Naive thymus-derived CD8-positive, alpha-beta T cell (primary cell): ENCODE results near the gene AMIGO3. TPM values are rescaled to one million over a fixed set of nuclear protein-coding genes. Genes with fewer than 3 reads are reported as not detected.
A peak's percentile ranks its signal among the peaks of the same experiment; 100 is the strongest.
"Not testable (repeated sequence)": the region's sequence is repeated elsewhere in the genome, so short reads cannot be mapped to it uniquely, and the experiment has no call there.

Experiments used
- ATAC-seq, 2 donors: fragments of 150-1000 bp; cut with Tn5 transposase in 1 of 2; sonication (Bioruptor Pico), chemical (Tn5 transposase) in 1 of 2; 1 replicate in 1 of 2; 2 replicates in 1 of 2; pipeline ENCODE4 v1.10.0; 2021; ENCODE audit warnings: mild to moderate bottlenecking in 2 of 2, moderate library complexity in 2 of 2
- POLR2A ChIA-PET: fragments of 350-600 bp; sonication (Branson Sonifier 250); formaldehyde crosslinking; loops from one replicate; lab custom pipeline; 2021; ENCODE audit warnings: antibody characterized with exemption; lab: Charles Lee
- DNase-seq, 10 donors: peaks; one replicate each; pipeline versions ENCODE4 v3.0.0 to v3.0.0-alpha.2; 2020 to 2022
- H3K27ac Mint-ChIP-seq, 10 donors: one replicate each; pipeline ENCODE4 v1.8.0; 2020 to 2022; ENCODE audit warnings: mild to moderate bottlenecking in 10 of 10, mixed read lengths in 10 of 10, moderate library complexity in 4 of 10, inconsistent platforms in 1 of 10
- H3K27me3 Mint-ChIP-seq, 5 donors: one replicate each; pipeline ENCODE4 v1.8.0; 2021 to 2022; ENCODE audit warnings: mixed read lengths in 5 of 5
- H3K36me3 Mint-ChIP-seq, 3 donors: one replicate each; pipeline ENCODE4 v1.8.0; 2020 to 2022; ENCODE audit warnings: mixed read lengths in 3 of 3, mild to moderate bottlenecking in 2 of 3, inconsistent platforms in 1 of 3
- H3K4me1 Mint-ChIP-seq, 4 donors: one replicate each; pipeline ENCODE4 v1.8.0; 2021 to 2022; ENCODE audit warnings: mixed read lengths in 4 of 4
- H3K4me3 Mint-ChIP-seq, 10 donors: one replicate each; pipeline ENCODE4 v1.8.0; 2020 to 2022; ENCODE audit warnings: mild to moderate bottlenecking in 10 of 10, mixed read lengths in 10 of 10, moderate library complexity in 6 of 10, inconsistent platforms in 1 of 10
- H3K9me3 Mint-ChIP-seq, 9 donors: one replicate each; pipeline ENCODE4 v1.8.0; 2020 to 2022; ENCODE audit warnings: mixed read lengths in 9 of 9, mild to moderate bottlenecking in 3 of 9, inconsistent platforms in 1 of 9, moderate library complexity in 1 of 9
- polyA plus RNA-seq, 3 donors: library from polyadenylated mRNA; unstranded; fragments of 300-500 nt; fragmentation: Illumina TruSeq; gene quantifications; one replicate each; pipeline ENCODE4 v1.2.3, GENCODE V29; 2021
- total RNA-seq, 8 experiments: library from RNA in 2 of 8; stranded (reverse) in 2 of 8; gene quantifications; one replicate each; pipeline ENCODE4 v1.2.3 and lab custom pipeline; 2021 to 2026

AMIGO3 gene, protein sequence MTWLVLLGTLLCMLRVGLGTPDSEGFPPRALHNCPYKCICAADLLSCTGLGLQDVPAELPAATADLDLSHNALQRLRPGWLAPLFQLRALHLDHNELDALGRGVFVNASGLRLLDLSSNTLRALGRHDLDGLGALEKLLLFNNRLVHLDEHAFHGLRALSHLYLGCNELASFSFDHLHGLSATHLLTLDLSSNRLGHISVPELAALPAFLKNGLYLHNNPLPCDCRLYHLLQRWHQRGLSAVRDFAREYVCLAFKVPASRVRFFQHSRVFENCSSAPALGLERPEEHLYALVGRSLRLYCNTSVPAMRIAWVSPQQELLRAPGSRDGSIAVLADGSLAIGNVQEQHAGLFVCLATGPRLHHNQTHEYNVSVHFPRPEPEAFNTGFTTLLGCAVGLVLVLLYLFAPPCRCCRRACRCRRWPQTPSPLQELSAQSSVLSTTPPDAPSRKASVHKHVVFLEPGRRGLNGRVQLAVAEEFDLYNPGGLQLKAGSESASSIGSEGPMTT
- total RNA-seq (1 to 10 TPM; 1.0 to 1.1 TPM), polyA plus RNA-seq (1 to 10 TPM; 1.2 to 1.5 (median 1.2) TPM), total RNA-seq (lab: John Stamatoyannopoulos, UW) (0 to 0.09 (median 0) reads per million in 6 experiments)

- H3K27ac Mint-ChIP-seq: peak within 1 kb of the TSS; percentile 84 to 97 (median 94)
- POLR2A ChIA-PET: interaction anchor here (0.7 to 1.7 kb wide), 14 partner anchors 13 to 574 kb away, joined by 3 to 9 read pairs (median 4); partner anchors contain the start of genes INKA1, IP6K1, RBM6 and UBA7
- peak; percentile 77 to 82 for ATAC-seq
- no peaks in the 10 kb centered on the region for H3K27me3 Mint-ChIP-seq
- peaks cover 22 to 48% (median 43%) of the 10 kb centered on the region in 4 donors for H3K4me1 Mint-ChIP-seq
- H3K36me3 Mint-ChIP-seq: no peaks in the 10 kb centered on the region
- peak; percentile 83 to 95 (median 88) for DNase-seq
- H3K9me3 Mint-ChIP-seq: no peaks in the 10 kb centered on the region
- peak within 1 kb of the TSS; percentile 89 to 95 (median 92) for H3K4me3 Mint-ChIP-seq
These were observed at the start of gene AMIGO3 for GRCh38 chr3:49719214-49719884. TSS of gene AMIGO3 (minus strand) at chr3:49719684. CDS start at chr3:49719465, 219 bp downstream.

DNA sequence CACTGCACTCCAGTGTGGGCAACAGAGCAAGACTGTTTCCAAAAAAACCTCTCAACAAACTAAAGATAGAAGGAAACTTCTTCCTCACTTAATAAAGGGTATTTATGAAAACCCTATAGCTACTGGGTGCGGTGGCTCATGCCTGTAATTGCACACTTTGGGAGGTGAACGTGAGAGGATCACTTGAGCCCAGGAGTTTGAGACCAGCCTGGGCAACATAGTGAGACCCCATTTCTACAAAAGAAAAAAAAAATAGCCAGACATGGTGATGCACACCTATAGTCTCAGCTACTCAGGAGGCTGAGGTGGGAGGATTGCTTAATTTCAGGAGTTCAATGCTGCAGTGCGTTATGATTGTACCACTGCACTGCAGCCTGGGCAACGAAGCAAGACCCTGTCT, 44.5 kb upstream of the AMIGO3 start:
- POLR2A ChIA-PET: no interaction called here
- Mint-ChIP-seq H3K36me3 (peaks cover 0 to 55% (median 0%) of the 10 kb centered on the region in 3 donors), H3K9me3 (no peaks in the 10 kb centered on the region), H3K4me1 (peaks cover 8 to 36% (median 23%) of the 10 kb centered on the region in 4 donors), H3K27ac (no peak overlapping the region), H3K27me3 (no peaks in the 10 kb centered on the region), H3K4me3 (no peak overlapping the region)
- ATAC-seq: no peak
- no peak for DNase-seq

DNA sequence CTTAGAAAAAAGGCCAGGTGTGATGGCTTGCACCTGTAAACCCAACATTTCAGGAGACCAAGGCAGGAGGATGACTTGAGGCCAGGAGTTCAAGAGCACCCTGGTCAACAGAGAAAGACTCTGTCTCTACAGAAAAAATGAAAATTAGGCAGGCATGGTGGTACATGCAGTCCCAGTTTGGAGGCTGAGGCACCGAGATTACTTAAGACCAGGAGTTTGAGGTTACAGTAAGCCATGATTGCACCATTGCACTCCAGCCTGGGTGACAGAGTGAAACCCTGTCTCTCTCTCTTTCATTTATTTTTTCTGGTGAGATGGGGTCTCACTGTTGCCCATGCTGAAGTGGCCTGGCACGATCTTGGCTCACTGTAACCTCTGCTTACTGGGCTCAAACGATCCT, 42.2 kb upstream of the AMIGO3 start:
- no peaks in the 10 kb centered on the region for H3K9me3 Mint-ChIP-seq
- no peak for DNase-seq

DNA sequence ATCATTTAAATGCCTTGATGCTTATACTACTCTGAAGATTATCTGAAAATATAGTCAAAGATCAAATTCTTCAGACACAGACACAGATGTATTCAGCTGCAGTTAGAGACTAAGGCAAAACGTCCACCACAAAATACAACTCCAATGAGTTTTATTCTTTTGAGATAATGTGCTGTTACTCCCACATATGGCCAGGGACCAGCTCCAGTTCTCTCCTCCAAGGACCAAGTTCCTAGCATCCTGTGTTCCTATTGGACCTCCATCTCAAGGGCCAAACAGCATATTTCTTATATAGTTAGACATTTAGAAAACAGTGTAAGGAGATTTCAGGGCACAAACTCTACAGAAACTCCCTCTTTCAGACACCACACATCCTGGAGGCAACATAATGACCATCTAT, 39.7 kb upstream of the AMIGO3 start:
- POLR2A ChIA-PET: no interaction called here
- peaks cover 0 to 40% (median 0%) of the 10 kb centered on the region in 3 donors for H3K36me3 Mint-ChIP-seq
- peak overlapping the region in 4 of 10 donors; percentile 1 to 79 (median 25) for H3K27ac Mint-ChIP-seq
- no peaks in the 10 kb centered on the region for H3K27me3 Mint-ChIP-seq
- no peak overlapping the region for H3K4me3 Mint-ChIP-seq
- peaks cover 24 to 49% (median 42%) of the 10 kb centered on the region in 4 donors for H3K4me1 Mint-ChIP-seq
- no peak for DNase-seq
- ATAC-seq: no peak
- H3K9me3 Mint-ChIP-seq: no peaks in the 10 kb centered on the region

More for the DNA sequence above, 42.2 kb upstream of the AMIGO3 start:
- no peaks in the 10 kb centered on the region for H3K27me3 Mint-ChIP-seq
- no peak overlapping the region for H3K27ac Mint-ChIP-seq
- peaks cover 0 to 52% (median 0%) of the 10 kb centered on the region in 3 donors for H3K36me3 Mint-ChIP-seq
- peaks cover 17 to 40% (median 32%) of the 10 kb centered on the region in 4 donors for H3K4me1 Mint-ChIP-seq
- H3K4me3 Mint-ChIP-seq: no peak overlapping the region
- no peak for ATAC-seq
- POLR2A ChIA-PET: no interaction called here

GRCh38 chr3:49757197-49757596, 37.7 kb upstream of the AMIGO3 start:
- DNase-seq (no peak), ATAC-seq (no peak)
- Mint-ChIP-seq H3K27ac (no peak overlapping the region), H3K27me3 (no peaks in the 10 kb centered on the region), H3K36me3 (peaks cover 0 to 43% (median 0%) of the 10 kb centered on the region in 3 donors), H3K9me3 (no peaks in the 10 kb centered on the region), H3K4me1 (peaks cover 32 to 58% (median 53%) of the 10 kb centered on the region in 4 donors), H3K4me3 (no peak overlapping the region)
- POLR2A ChIA-PET: no interaction called here

DNA sequence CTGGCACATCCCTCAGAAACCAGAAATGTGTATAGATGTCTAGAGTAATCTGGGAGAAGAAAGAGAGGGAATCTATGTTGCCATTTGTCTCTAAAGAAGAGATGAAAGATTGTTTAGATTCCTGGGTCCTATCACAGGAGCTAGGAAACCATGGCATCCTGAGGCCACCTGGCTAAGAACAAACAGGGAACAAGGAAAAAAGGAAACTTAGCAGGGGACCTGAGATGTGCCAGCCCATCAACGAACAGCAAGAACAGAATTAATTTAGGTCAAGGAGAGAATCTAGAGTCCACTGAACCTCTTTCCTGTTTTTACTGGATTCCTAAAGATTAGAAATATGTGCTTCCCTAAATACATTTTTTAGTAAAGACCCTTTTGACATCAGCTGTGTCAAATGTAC, 36.6 kb upstream of the AMIGO3 start:
- peaks cover 0 to 45% (median 4%) of the 10 kb centered on the region in 3 donors for H3K36me3 Mint-ChIP-seq
- H3K4me3 Mint-ChIP-seq: no peak overlapping the region
- peaks cover 32 to 55% (median 51%) of the 10 kb centered on the region in 4 donors for H3K4me1 Mint-ChIP-seq
- POLR2A ChIA-PET: interaction anchor here (0.6 kb wide), 1 partner anchor 1617 kb away, joined by 3 read pairs; no protein-coding TSS in a partner anchor
- H3K27ac Mint-ChIP-seq: peak overlapping the region in 1 of 10 donors; percentile 6
- ATAC-seq (no peak), DNase-seq (no peak)
- H3K9me3 Mint-ChIP-seq: no peaks in the 10 kb centered on the region
- H3K27me3 Mint-ChIP-seq: no peaks in the 10 kb centered on the region

DNA sequence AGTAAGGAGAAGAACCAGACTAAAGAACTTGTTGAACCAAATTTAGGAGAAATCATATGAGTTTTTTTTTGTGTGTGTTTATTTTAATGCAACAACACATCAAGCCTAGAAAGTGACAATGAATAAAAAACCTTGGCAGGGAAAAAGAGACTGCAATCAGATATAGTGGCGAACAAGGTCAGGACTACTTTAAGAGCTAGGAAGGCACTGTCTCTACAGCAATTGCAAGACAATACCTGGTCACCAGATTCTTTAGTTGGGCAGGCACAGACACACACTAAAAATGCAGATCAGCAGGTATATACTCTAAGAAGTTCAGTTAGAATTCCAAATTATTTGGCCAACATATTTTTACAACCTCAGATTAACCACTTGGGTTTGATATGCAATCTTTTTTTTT, 35.1 kb upstream of the AMIGO3 start:
- DNase-seq (no peak), ATAC-seq (no peak)
- Mint-ChIP-seq H3K27ac (peak overlapping the region in 1 of 10 donors; percentile 27), H3K36me3 (peaks cover 0 to 40% (median 4%) of the 10 kb centered on the region in 3 donors), H3K9me3 (no peaks in the 10 kb centered on the region), H3K4me3 (no peak overlapping the region), H3K27me3 (no peaks in the 10 kb centered on the region), H3K4me1 (peaks cover 31 to 49% (median 47%) of the 10 kb centered on the region in 4 donors)
- POLR2A ChIA-PET: no interaction called here

- peaks cover 0 to 50% (median 4%) of the 10 kb centered on the region in 3 donors for H3K36me3 Mint-ChIP-seq
- H3K9me3 Mint-ChIP-seq: no peaks in the 10 kb centered on the region
- H3K4me3 Mint-ChIP-seq: no peak overlapping the region
- H3K27me3 Mint-ChIP-seq: no peaks in the 10 kb centered on the region
- DNase-seq (no peak), ATAC-seq (no peak)
- POLR2A ChIA-PET: no interaction called here
- H3K4me1 Mint-ChIP-seq: peaks cover 20 to 38% (median 33%) of the 10 kb centered on the region in 4 donors
- no peak overlapping the region for H3K27ac Mint-ChIP-seq
These were observed 32.0 kb upstream of the AMIGO3 start for GRCh38 chr3:49751501-49751900.

GRCh38 chr3:49750056-49750455, 30.6 kb upstream of the AMIGO3 start:
- POLR2A ChIA-PET: no interaction called here

DNA sequence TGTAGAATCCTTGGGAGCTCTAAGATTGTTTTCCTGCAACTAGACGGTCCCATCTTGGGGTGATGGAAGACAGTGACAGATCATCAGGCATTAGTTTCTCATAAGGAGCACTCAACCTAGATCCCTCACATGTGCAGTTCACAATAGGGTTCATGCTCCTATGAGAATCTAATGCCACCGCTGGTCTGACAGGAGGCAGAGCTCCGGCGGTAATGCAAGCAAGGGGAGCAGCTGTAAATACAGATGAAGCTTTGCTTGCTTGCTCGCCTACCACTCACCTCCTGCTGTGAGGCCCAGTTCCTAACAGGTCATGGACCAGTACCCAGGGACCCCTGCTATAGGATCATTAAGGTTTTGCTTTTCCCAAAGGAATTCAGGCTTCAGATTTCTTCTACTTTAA, 29.4 kb upstream of the AMIGO3 start:
- POLR2A ChIA-PET, ATAC-seq, H3K27me3 Mint-ChIP-seq, H3K4me3 Mint-ChIP-seq, H3K9me3 Mint-ChIP-seq, DNase-seq: not testable (repeated sequence)
- H3K27ac Mint-ChIP-seq: peak overlapping the region in 1 of 10 donors; percentile 25
- peaks cover 12 to 30% (median 20%) of the 10 kb centered on the region in 4 donors for H3K4me1 Mint-ChIP-seq
- peaks cover 0 to 62% (median 8%) of the 10 kb centered on the region in 3 donors for H3K36me3 Mint-ChIP-seq

More at GRCh38 chr3:49750056-49750455, 30.6 kb upstream of the AMIGO3 start:
- ATAC-seq (no peak), DNase-seq (no peak)
- Mint-ChIP-seq H3K36me3 (peaks cover 0 to 57% (median 8%) of the 10 kb centered on the region in 3 donors), H3K9me3 (no peaks in the 10 kb centered on the region), H3K4me1 (peaks cover 14 to 30% (median 25%) of the 10 kb centered on the region in 4 donors), H3K27me3 (no peaks in the 10 kb centered on the region), H3K4me3 (no peak overlapping the region), H3K27ac (peak overlapping the region in 3 of 10 donors; percentile 29 to 65 (median 61))

- H3K4me1 Mint-ChIP-seq: peaks cover 7 to 20% (median 14%) of the 10 kb centered on the region in 4 donors
- ATAC-seq: no peak
- H3K27ac Mint-ChIP-seq: peak overlapping the region in 2 of 10 donors; percentile 53 to 71
- peaks cover 0 to 59% (median 8%) of the 10 kb centered on the region in 3 donors for H3K36me3 Mint-ChIP-seq
- DNase-seq: no peak
- no peaks in the 10 kb centered on the region for H3K9me3 Mint-ChIP-seq
- H3K4me3 Mint-ChIP-seq: no peak overlapping the region
- no peaks in the 10 kb centered on the region for H3K27me3 Mint-ChIP-seq
- POLR2A ChIA-PET: no interaction called here
These were observed 28.5 kb upstream of the AMIGO3 start for GRCh38 chr3:49747792-49748480.

- no peaks in the 10 kb centered on the region for H3K27me3 Mint-ChIP-seq
- H3K4me3 Mint-ChIP-seq: no peak overlapping the region
- ATAC-seq (no peak), DNase-seq (no peak)
- POLR2A ChIA-PET: no interaction called here
- H3K4me1 Mint-ChIP-seq: peaks cover 6 to 19% (median 14%) of the 10 kb centered on the region in 4 donors
- peak overlapping the region in 1 of 10 donors; percentile 5 for H3K27ac Mint-ChIP-seq
- H3K36me3 Mint-ChIP-seq: peaks cover 0 to 56% (median 4%) of the 10 kb centered on the region in 3 donors
- H3K9me3 Mint-ChIP-seq: no peaks in the 10 kb centered on the region
These were observed 26.5 kb upstream of the AMIGO3 start for GRCh38 chr3:49745986-49746385.
